Measurements from ENCODE around the gene RAB3C. TPM values are rescaled to one million over a fixed set of nuclear protein-coding genes. Genes with fewer than 3 reads are reported as not detected.

The RAB3C gene
- total RNA-seq, 1 donor from 2014 or later, result 16.1 TPM

DNA sequence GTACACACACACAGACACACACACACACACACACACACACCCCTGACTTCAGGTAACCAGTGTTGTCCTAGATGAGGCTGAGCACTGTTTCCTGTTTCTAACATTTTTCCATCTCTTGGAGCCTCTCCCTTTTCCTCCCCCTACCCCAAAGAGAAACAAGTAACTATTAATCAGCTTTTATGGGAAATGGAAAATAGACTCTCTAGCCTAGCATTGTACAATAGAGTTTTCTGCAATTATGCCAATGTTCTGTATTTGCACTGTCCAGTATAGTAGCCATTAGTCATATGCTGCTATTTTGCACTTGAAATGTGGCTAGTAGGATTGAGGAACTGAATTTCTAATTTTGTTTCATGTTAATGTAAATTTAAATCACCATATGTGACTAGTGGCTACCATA is 33.1 kb downstream of the RAB3C start:
- Mint-ChIP-seq H3K27ac (ENCODE audit: unreplicated experiment) (no peak overlapping the region), H3K4me1 (ENCODE audit: unreplicated experiment) (peaks cover 5% of the 10 kb centered on the region)

DNA sequence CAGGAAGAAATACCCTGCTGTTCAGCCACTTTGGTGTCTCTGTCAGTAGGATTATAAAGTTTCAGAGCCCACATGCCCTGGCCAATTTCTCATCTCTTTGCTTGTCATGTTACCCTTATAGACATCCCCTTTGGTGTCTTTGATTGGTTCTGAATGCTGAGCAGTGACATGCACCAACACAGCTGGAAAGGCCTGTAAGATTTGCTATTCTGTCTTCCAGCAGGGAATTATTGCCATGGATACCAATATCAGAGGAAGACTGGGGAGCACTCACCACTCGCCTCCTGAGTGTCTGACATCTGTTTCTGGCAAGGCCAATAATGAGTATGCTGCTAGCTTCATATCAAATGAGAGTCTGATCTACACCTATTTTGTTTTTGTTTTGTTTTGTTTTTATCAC is 34.4 kb downstream of the RAB3C start:
- H3K27ac Mint-ChIP-seq (ENCODE audit: unreplicated experiment), result no peak overlapping the region
- no peak overlapping the region for H3K4me3 Mint-ChIP-seq (ENCODE audit: unreplicated experiment)
- H3K36me3 Mint-ChIP-seq (ENCODE audit: low read depth, unreplicated experiment), result no peaks in the 10 kb centered on the region
- no peaks in the 10 kb centered on the region for H3K27me3 Mint-ChIP-seq (ENCODE audit: unreplicated experiment)
- H3K4me1 Mint-ChIP-seq (ENCODE audit: unreplicated experiment), result peaks cover 5% of the 10 kb centered on the region
- DNase-seq (ENCODE audit: low spot score), result no peak
- no peak for TF ChIP-seq CTCF (IDR thresholded peaks at IDR 0.05; ENCODE audit: unreplicated experiment)
- no peaks in the 10 kb centered on the region for H3K9me3 Mint-ChIP-seq (ENCODE audit: unreplicated experiment)

More for the DNA sequence above, 33.1 kb downstream of the RAB3C start:
- H3K9me3 Mint-ChIP-seq (ENCODE audit: unreplicated experiment), result no peaks in the 10 kb centered on the region
- no peak for TF ChIP-seq CTCF (IDR thresholded peaks at IDR 0.05; ENCODE audit: unreplicated experiment)
- no peaks in the 10 kb centered on the region for H3K36me3 Mint-ChIP-seq (ENCODE audit: low read depth, unreplicated experiment)
- no peak overlapping the region for H3K4me3 Mint-ChIP-seq (ENCODE audit: unreplicated experiment)
- no peak for DNase-seq (ENCODE audit: low spot score)
- H3K27me3 Mint-ChIP-seq (ENCODE audit: unreplicated experiment), result no peaks in the 10 kb centered on the region

- TF ChIP-seq CTCF (IDR thresholded peaks at IDR 0.05; ENCODE audit: unreplicated experiment), result no peak
- H3K4me3 Mint-ChIP-seq (ENCODE audit: unreplicated experiment), result no peak overlapping the region
- H3K27ac Mint-ChIP-seq (ENCODE audit: unreplicated experiment), result no peak overlapping the region
- H3K27me3 Mint-ChIP-seq (ENCODE audit: unreplicated experiment), result no peaks in the 10 kb centered on the region
- H3K36me3 Mint-ChIP-seq (ENCODE audit: low read depth, unreplicated experiment), result no peaks in the 10 kb centered on the region
- DNase-seq (ENCODE audit: low spot score), result no peak
- peaks cover 11% of the 10 kb centered on the region for H3K4me1 Mint-ChIP-seq (ENCODE audit: unreplicated experiment)
- no peaks in the 10 kb centered on the region for H3K9me3 Mint-ChIP-seq (ENCODE audit: unreplicated experiment)
Measured at GRCh38 chr5:58620336-58620735, 37.5 kb downstream of the RAB3C start.

GRCh38 chr5:58622936-58623871 is 40.3 kb downstream of the RAB3C start:
- Mint-ChIP-seq H3K36me3 (ENCODE audit: low read depth, unreplicated experiment) (no peaks in the 10 kb centered on the region), H3K27me3 (ENCODE audit: unreplicated experiment) (no peaks in the 10 kb centered on the region), H3K4me3 (ENCODE audit: unreplicated experiment) (no peak overlapping the region), H3K27ac (ENCODE audit: unreplicated experiment) (no peak overlapping the region), H3K4me1 (ENCODE audit: unreplicated experiment) (peaks cover 8% of the 10 kb centered on the region), H3K9me3 (ENCODE audit: unreplicated experiment) (no peaks in the 10 kb centered on the region)
- TF ChIP-seq CTCF (IDR thresholded peaks at IDR 0.05; ENCODE audit: unreplicated experiment), result no peak
- no peak for DNase-seq (ENCODE audit: low spot score)

GRCh38 chr5:58628626-58629025 is 45.8 kb downstream of the RAB3C start:
- H3K27ac Mint-ChIP-seq (ENCODE audit: unreplicated experiment), result no peak overlapping the region
- TF ChIP-seq CTCF (IDR thresholded peaks at IDR 0.05; ENCODE audit: unreplicated experiment), result no peak
- no peak for DNase-seq (ENCODE audit: low spot score)

More at GRCh38 chr5:58628626-58629025, 45.8 kb downstream of the RAB3C start:
- Mint-ChIP-seq H3K4me1 (ENCODE audit: unreplicated experiment) (peaks cover 23% of the 10 kb centered on the region), H3K9me3 (ENCODE audit: unreplicated experiment) (no peaks in the 10 kb centered on the region), H3K36me3 (ENCODE audit: low read depth, unreplicated experiment) (no peaks in the 10 kb centered on the region), H3K27me3 (ENCODE audit: unreplicated experiment) (no peaks in the 10 kb centered on the region), H3K4me3 (ENCODE audit: unreplicated experiment) (no peak overlapping the region)
